ENCODE measurements around the gene KCNN1. TPM values are rescaled to one million over a fixed set of nuclear protein-coding genes. Genes with fewer than 3 reads are reported as not detected.

KCNN1 gene
- total and polyA plus RNA-seq, 9 of the 15 experiments (the other 6 are each of a cell fraction or from before 2014, with no cell fraction given): 0.01 to 6.2 (median 0.72) TPM

GRCh38 chr19:18045307-18046050 lies 78.6 kb downstream of the KCNN1 start (continued):
- TF ChIP-seq ZNF354B (CRISPR knock-in tag; IDR thresholded peaks at IDR 0.05): no peak
- peak; percentile 41 to 73; a peak in 3 of 4 replicates for TF ChIP-seq KDM1A (IDR thresholded peaks at IDR 0.05)
- TF ChIP-seq RCOR1 (IDR thresholded peaks at IDR 0.05; ENCODE audit: borderline replicate concordance in 1 of 2, low read depth in 2 of 2, low read length in 2 of 2): peak in 1 of 2 experiments; percentile 69; a peak in 1 of 4 replicates
- TF ChIP-seq CHD4 (IDR thresholded peaks at IDR 0.05; ENCODE audit: insufficient read depth, insufficient replicate concordance, low read depth, low read length, poor library complexity, severe bottlenecking): peak; percentile 88
- no peak for TF ChIP-seq ZNF511 (CRISPR knock-in tag; IDR thresholded peaks at IDR 0.05)
- TF ChIP-seq ADNP (tag; IDR thresholded peaks at IDR 0.05): peak; percentile 74
- no peak for TF ChIP-seq ZNF512 (tag; IDR thresholded peaks at IDR 0.05)
- TF ChIP-seq NELFE (IDR thresholded peaks at IDR 0.05; ENCODE audit: insufficient read depth, insufficient read length): no peak
- TF ChIP-seq ZNF77 (CRISPR knock-in tag; IDR thresholded peaks at IDR 0.05): no peak
- no peak for TF ChIP-seq ZNF311 (CRISPR knock-in tag; IDR thresholded peaks at IDR 0.05)
- TF ChIP-seq CREB5 (CRISPR knock-in tag; IDR thresholded peaks at IDR 0.05): no peak
- TF ChIP-seq DEAF1 (CRISPR knock-in tag; IDR thresholded peaks at IDR 0.05): no peak

Data from K562 (cell line).